ENCODE measurements around the gene POU2AF2. TPM values are rescaled to one million over a fixed set of nuclear protein-coding genes. Genes with fewer than 3 reads are reported as not detected.

POU2AF2 gene
- polyA plus RNA-seq, 1 donor from 2014 or later: not detected

GRCh38 chr11:111282562-111283075, 37.1 kb downstream of the POU2AF2 start:
- Histone ChIP-seq H3K4me3 (ENCODE audit: low read length) (no peak overlapping the region), H3K79me2 (replicated peaks; ENCODE audit: insufficient read depth, low read length) (no peaks in the 10 kb centered on the region), H3K27me3 (ENCODE audit: insufficient read depth, low read depth, low read length) (no peaks in the 10 kb centered on the region), H3K27ac (ENCODE audit: low read length) (no peak overlapping the region), H3F3A (ENCODE audit: insufficient read depth, low read length, poor library complexity, severe bottlenecking) (no peaks in the 10 kb centered on the region), H3K9me2 (ENCODE audit: insufficient read depth, low read length) (no peaks in the 10 kb centered on the region), H4K20me1 (ENCODE audit: insufficient read depth) (no peaks in the 10 kb centered on the region), H3K9me3 (ENCODE audit: low read length) (no peaks in the 10 kb centered on the region), H2AFZ (ENCODE audit: low read depth, low read length) (no peak overlapping the region), H3K36me3 (ENCODE audit: insufficient read depth, low read length) (no peaks in the 10 kb centered on the region), H3K4me2 (ENCODE audit: low read length) (no peak overlapping the region), H3K9ac (ENCODE audit: low read length) (no peak overlapping the region)
- no peak for TF ChIP-seq TAF1 (IDR thresholded peaks at IDR 0.05; ENCODE audit: low read depth)

- no peaks in the 10 kb centered on the region for H3K36me3 ChIP-seq (ENCODE audit: insufficient read depth, low read length)
- no peak overlapping the region for H3K4me2 ChIP-seq (ENCODE audit: low read length)
- TF ChIP-seq RAD21 (conservative IDR thresholded peaks at IDR 0.05): no peak
- TF ChIP-seq POLR2AphosphoS5 (IDR thresholded peaks at IDR 0.05): no peak
- no peak for TF ChIP-seq EP300 (conservative IDR thresholded peaks at IDR 0.05; ENCODE audit: poor library complexity, severe bottlenecking)
- no peak for TF ChIP-seq REST (IDR thresholded peaks at IDR 0.05; ENCODE audit: borderline replicate concordance)
- TF ChIP-seq CTCF (IDR thresholded peaks at IDR 0.05; ENCODE audit: poor library complexity, severe bottlenecking): no peak
- H3K9me2 ChIP-seq (ENCODE audit: insufficient read depth, low read length): no peaks in the 10 kb centered on the region
- H3K79me2 ChIP-seq (replicated peaks; ENCODE audit: insufficient read depth, low read length): no peaks in the 10 kb centered on the region
- no peaks in the 10 kb centered on the region for H3K27me3 ChIP-seq (ENCODE audit: insufficient read depth, low read depth, low read length)
- H3F3A ChIP-seq (ENCODE audit: insufficient read depth, low read length, poor library complexity, severe bottlenecking): no peaks in the 10 kb centered on the region
- H2AFZ ChIP-seq (ENCODE audit: low read depth, low read length): no peak overlapping the region
- H3K9me3 ChIP-seq (ENCODE audit: low read length): no peaks in the 10 kb centered on the region
- no peak overlapping the region for H3K4me3 ChIP-seq (ENCODE audit: low read length)
- H3K9ac ChIP-seq (ENCODE audit: low read length): no peak overlapping the region
- H4K20me1 ChIP-seq (ENCODE audit: insufficient read depth): no peaks in the 10 kb centered on the region
- no peak overlapping the region for H3K27ac ChIP-seq (ENCODE audit: low read length)
These were observed 38.5 kb downstream of the POU2AF2 start for GRCh38 chr11:111283945-111284481.

- H3K27ac ChIP-seq (ENCODE audit: low read length): no peak overlapping the region
- no peaks in the 10 kb centered on the region for H3K79me2 ChIP-seq (replicated peaks; ENCODE audit: insufficient read depth, low read length)
- H3K27me3 ChIP-seq (ENCODE audit: insufficient read depth, low read depth, low read length): no peaks in the 10 kb centered on the region
- no peaks in the 10 kb centered on the region for H3K9me3 ChIP-seq (ENCODE audit: low read length)
- H3K9ac ChIP-seq (ENCODE audit: low read length): no peak overlapping the region
- no peak overlapping the region for H3K4me2 ChIP-seq (ENCODE audit: low read length)
- no peaks in the 10 kb centered on the region for H3F3A ChIP-seq (ENCODE audit: insufficient read depth, low read length, poor library complexity, severe bottlenecking)
- no peak overlapping the region for H2AFZ ChIP-seq (ENCODE audit: low read depth, low read length)
- no peaks in the 10 kb centered on the region for H3K9me2 ChIP-seq (ENCODE audit: insufficient read depth, low read length)
- H3K4me3 ChIP-seq (ENCODE audit: low read length): no peak overlapping the region
- no peaks in the 10 kb centered on the region for H3K36me3 ChIP-seq (ENCODE audit: insufficient read depth, low read length)
- H4K20me1 ChIP-seq (ENCODE audit: insufficient read depth): no peaks in the 10 kb centered on the region
- TF ChIP-seq MXI1 (conservative IDR thresholded peaks at IDR 0.05; ENCODE audit: poor library complexity, severe bottlenecking): no peak
- no peak for TF ChIP-seq TAF1 (IDR thresholded peaks at IDR 0.05; ENCODE audit: low read depth)
- no peak for TF ChIP-seq EP300 (conservative IDR thresholded peaks at IDR 0.05; ENCODE audit: poor library complexity, severe bottlenecking)
- TF ChIP-seq RAD21 (conservative IDR thresholded peaks at IDR 0.05): no peak
- no peak for TF ChIP-seq EZH2 (IDR thresholded peaks at IDR 0.05; ENCODE audit: borderline replicate concordance, insufficient read depth, low read length, poor library complexity, severe bottlenecking)
- TF ChIP-seq REST (IDR thresholded peaks at IDR 0.05; ENCODE audit: borderline replicate concordance): no peak
- no peak for TF ChIP-seq POLR2AphosphoS5 (IDR thresholded peaks at IDR 0.05)
- TF ChIP-seq CTCF (IDR thresholded peaks at IDR 0.05; ENCODE audit: poor library complexity, severe bottlenecking): no peak
These were observed 39.9 kb downstream of the POU2AF2 start for GRCh38 chr11:111285189-111286091.
